Activated T-cell treated with anti-CD3 and anti-CD28 coated beads, Interleukin-2, amount 50 U/mL, for 4 hours (primary cell): ENCODE results near the gene BABAM2. TPM values are rescaled to one million over a fixed set of nuclear protein-coding genes. Genes with fewer than 3 reads are reported as not detected.
A peak's percentile ranks its signal among the peaks of the same experiment; 100 is the strongest.

ENCODE experiments used
- ATAC-seq, 2 donors: fragments of 200-7000 bp; cut with Tn5 transposase; one replicate each; pipeline ENCODE4 v1.10.0; 2021
- DNase-seq: peaks from one replicate; pipeline ENCODE4 v3.0.0-alpha.2; 2020
- H3K27me3 Mint-ChIP-seq: one replicate; pipeline ENCODE4 v1.8.0; 2021; ENCODE audit warnings: low read depth, mixed read lengths
- H3K36me3 Mint-ChIP-seq: one replicate; pipeline ENCODE4 v1.8.0; 2022; ENCODE audit warnings: mixed read lengths; ENCODE audit not compliant: insufficient read depth
- H3K4me1 Mint-ChIP-seq: one replicate; pipeline ENCODE4 v1.8.0; 2021; ENCODE audit warnings: low read depth, mixed read lengths
- H3K4me3 Mint-ChIP-seq: one replicate; pipeline ENCODE4 v1.8.0; 2021; ENCODE audit warnings: mild to moderate bottlenecking, moderate library complexity, mixed read lengths
- H3K9me3 Mint-ChIP-seq: one replicate; pipeline ENCODE4 v1.8.0; 2021; ENCODE audit warnings: mixed read lengths
- total RNA-seq, 3 donors: library from RNA; stranded (reverse); gene quantifications; one replicate each; pipeline ENCODE4 v1.2.1, GENCODE V29; 2021

BABAM2 gene
- total RNA-seq, 3 donors from 2014 or later: 34.3 to 45.9 (median 35.6) TPM

GRCh38 chr2:27887830-27888229, 2.7 kb upstream of the BABAM2 start:
- ATAC-seq (no peak), DNase-seq (no peak)
- H3K27me3 Mint-ChIP-seq: peaks cover 1% of the 10 kb centered on the region
- H3K36me3 Mint-ChIP-seq: no peaks in the 10 kb centered on the region
- no peak overlapping the region for H3K4me3 Mint-ChIP-seq
- H3K9me3 Mint-ChIP-seq: no peaks in the 10 kb centered on the region
- peaks cover 41% of the 10 kb centered on the region for H3K4me1 Mint-ChIP-seq

GRCh38 chr2:27888790-27889189, 1.7 kb upstream of the BABAM2 start:
- Mint-ChIP-seq H3K27me3 (peaks cover 1% of the 10 kb centered on the region), H3K9me3 (no peaks in the 10 kb centered on the region), H3K36me3 (no peaks in the 10 kb centered on the region), H3K4me3 (peak overlapping the region; percentile 98), H3K4me1 (peaks cover 50% of the 10 kb centered on the region)
- ATAC-seq (no peak), DNase-seq (no peak)

DNA sequence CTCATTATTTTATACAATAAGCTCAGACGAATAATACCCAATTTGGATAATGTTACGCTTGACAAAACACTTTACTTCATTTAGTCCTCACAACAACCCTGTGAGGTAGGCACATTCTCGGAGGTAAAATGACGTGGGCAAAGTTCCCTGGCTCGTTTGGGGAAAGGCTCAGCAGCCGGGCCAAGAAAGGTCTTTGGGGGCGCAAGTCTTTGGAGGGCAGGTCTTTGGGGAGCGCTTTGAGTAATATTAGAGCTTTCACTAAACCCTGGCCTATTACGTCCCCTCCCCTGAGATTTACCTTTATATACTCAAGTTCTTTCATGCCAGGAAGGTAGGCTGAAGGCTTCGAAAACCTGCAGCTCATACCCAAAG, 769 bp upstream of the BABAM2 start:
- no peaks in the 10 kb centered on the region for H3K9me3 Mint-ChIP-seq
- peaks cover 1% of the 10 kb centered on the region for H3K27me3 Mint-ChIP-seq
- H3K4me1 Mint-ChIP-seq: peaks cover 60% of the 10 kb centered on the region
- no peak for ATAC-seq
- H3K4me3 Mint-ChIP-seq: peak overlapping the region; percentile 98
- no peak for DNase-seq
- peaks cover 4% of the 10 kb centered on the region for H3K36me3 Mint-ChIP-seq

DNA sequence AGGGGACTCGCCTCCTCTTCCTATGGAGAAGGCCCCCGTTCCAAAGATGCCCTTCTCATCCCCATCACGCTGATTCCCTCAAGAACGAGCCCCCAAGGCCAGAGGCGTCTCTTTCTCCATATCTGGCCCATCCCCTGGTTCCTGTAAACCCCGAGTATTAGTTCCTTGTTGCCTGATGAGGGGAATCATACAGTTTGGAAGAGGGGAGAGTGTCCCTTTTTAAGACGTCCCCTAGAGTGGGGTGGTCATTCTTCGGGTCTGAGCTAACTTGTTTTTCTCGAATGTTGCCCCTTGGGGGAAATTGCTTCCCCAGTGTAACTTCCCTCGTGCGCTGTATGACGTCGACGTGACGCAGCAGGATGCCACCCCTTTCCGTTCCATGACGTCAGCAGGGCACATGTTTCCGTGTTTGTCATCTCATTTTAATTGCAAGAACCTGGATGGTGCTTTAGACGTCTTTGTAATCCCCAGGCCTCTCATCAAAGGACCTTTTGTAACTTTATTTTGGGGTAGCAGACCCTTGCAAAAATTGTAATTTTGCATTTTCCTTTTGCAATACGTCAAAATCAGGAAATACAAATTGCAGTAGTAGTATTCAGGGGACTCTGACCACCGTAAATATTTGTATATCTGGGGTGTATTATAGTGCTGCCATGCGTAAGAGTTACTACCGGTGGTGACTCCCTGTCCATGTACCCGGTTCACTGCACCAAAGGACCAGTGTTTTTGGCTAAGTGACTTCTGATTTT, 569 bp downstream of the BABAM2 start:
- DNase-seq (peak; percentile 91), ATAC-seq (peak; percentile 10 to 25)
- H3K4me1 Mint-ChIP-seq: peaks cover 68% of the 10 kb centered on the region
- H3K4me3 Mint-ChIP-seq: peak overlapping the region; percentile 98
- H3K9me3 Mint-ChIP-seq: no peaks in the 10 kb centered on the region
- H3K36me3 Mint-ChIP-seq: peaks cover 17% of the 10 kb centered on the region
- H3K27me3 Mint-ChIP-seq: peaks cover 1% of the 10 kb centered on the region

GRCh38 chr2:27891673-27892105, 1.2 kb downstream of the BABAM2 start:
- Mint-ChIP-seq H3K4me3 (peak overlapping the region; percentile 98), H3K4me1 (peaks cover 73% of the 10 kb centered on the region)
- DNase-seq: no peak

GRCh38 chr2:27893006-27893405, 2.5 kb downstream of the BABAM2 start:
- H3K36me3 Mint-ChIP-seq: peaks cover 32% of the 10 kb centered on the region
- H3K27me3 Mint-ChIP-seq: peaks cover 1% of the 10 kb centered on the region
- peaks cover 86% of the 10 kb centered on the region for H3K4me1 Mint-ChIP-seq
- no peaks in the 10 kb centered on the region for H3K9me3 Mint-ChIP-seq
- ATAC-seq (no peak), DNase-seq (no peak)
- peak overlapping the region; percentile 57 for H3K4me3 Mint-ChIP-seq

More at GRCh38 chr2:27891673-27892105, 1.2 kb downstream of the BABAM2 start:
- no peaks in the 10 kb centered on the region for H3K9me3 Mint-ChIP-seq
- H3K36me3 Mint-ChIP-seq: peaks cover 23% of the 10 kb centered on the region
- ATAC-seq: no peak
- H3K27me3 Mint-ChIP-seq: peaks cover 1% of the 10 kb centered on the region

GRCh38 chr2:27897717-27898116, 7.2 kb downstream of the BABAM2 start:
- Mint-ChIP-seq H3K36me3 (peaks cover 44% of the 10 kb centered on the region), H3K27me3 (no peaks in the 10 kb centered on the region), H3K9me3 (no peaks in the 10 kb centered on the region), H3K4me1 (peaks cover 80% of the 10 kb centered on the region), H3K4me3 (no peak overlapping the region)
- DNase-seq (no peak), ATAC-seq (no peak)

- H3K36me3 Mint-ChIP-seq: peaks cover 47% of the 10 kb centered on the region
- peak; percentile 23 for DNase-seq
Measured at GRCh38 chr2:27901234-27901633, 10.7 kb downstream of the BABAM2 start.

GRCh38 chr2:27902098-27902497, 11.6 kb downstream of the BABAM2 start:
- H3K27me3 Mint-ChIP-seq: no peaks in the 10 kb centered on the region
- peaks cover 44% of the 10 kb centered on the region for H3K36me3 Mint-ChIP-seq
- H3K4me3 Mint-ChIP-seq: peak overlapping the region; percentile 56
- peaks cover 75% of the 10 kb centered on the region for H3K4me1 Mint-ChIP-seq
- peak; percentile 88 to 92 for ATAC-seq
- DNase-seq: no peak
- no peaks in the 10 kb centered on the region for H3K9me3 Mint-ChIP-seq

More at GRCh38 chr2:27901234-27901633, 10.7 kb downstream of the BABAM2 start:
- no peaks in the 10 kb centered on the region for H3K27me3 Mint-ChIP-seq
- H3K4me3 Mint-ChIP-seq: no peak overlapping the region
- peaks cover 77% of the 10 kb centered on the region for H3K4me1 Mint-ChIP-seq
- peak; percentile 68 to 70 for ATAC-seq
- no peaks in the 10 kb centered on the region for H3K9me3 Mint-ChIP-seq

GRCh38 chr2:27903018-27903417, 12.5 kb downstream of the BABAM2 start:
- DNase-seq (no peak), ATAC-seq (no peak)
- H3K4me3 Mint-ChIP-seq: no peak overlapping the region
- peaks cover 45% of the 10 kb centered on the region for H3K36me3 Mint-ChIP-seq
- no peaks in the 10 kb centered on the region for H3K9me3 Mint-ChIP-seq
- no peaks in the 10 kb centered on the region for H3K27me3 Mint-ChIP-seq
- peaks cover 73% of the 10 kb centered on the region for H3K4me1 Mint-ChIP-seq

DNA sequence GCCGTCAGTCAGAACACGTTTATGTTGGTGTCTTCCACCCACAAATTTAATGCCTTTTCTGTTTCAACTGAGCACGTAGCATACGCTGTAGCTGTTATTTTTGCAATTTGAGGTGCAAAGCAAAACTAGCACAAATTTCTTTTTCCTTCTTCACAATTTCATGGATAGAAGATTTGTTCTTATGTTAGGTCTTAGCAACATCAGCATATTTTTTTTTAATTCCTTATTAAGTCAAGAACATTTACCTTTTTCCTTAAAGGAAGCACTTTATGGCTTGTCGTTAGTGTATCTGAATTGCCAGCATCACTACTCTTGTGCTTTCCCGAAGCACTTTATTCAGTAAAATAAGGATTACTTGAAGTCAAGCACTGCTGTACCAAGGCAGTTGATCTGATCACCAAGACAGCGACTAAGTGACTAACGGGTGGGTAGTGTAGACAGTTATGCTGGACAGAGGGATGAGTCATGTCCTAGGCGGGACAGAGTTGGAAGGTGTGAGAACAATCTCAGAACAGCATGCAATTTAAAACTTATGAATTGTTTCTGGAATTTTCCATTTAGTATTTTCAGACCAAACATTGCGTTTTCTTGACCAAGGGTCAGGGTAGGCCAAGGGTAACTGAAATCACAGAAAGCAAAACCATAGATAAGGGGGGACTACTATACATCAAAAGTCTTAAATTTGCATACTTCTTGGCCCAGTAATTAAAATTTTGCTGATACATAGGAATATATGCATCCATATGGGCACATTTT, 13.3 kb downstream of the BABAM2 start:
- H3K36me3 Mint-ChIP-seq: peaks cover 42% of the 10 kb centered on the region
- ATAC-seq (no peak), DNase-seq (no peak)
- H3K4me3 Mint-ChIP-seq: no peak overlapping the region
- H3K9me3 Mint-ChIP-seq: no peaks in the 10 kb centered on the region
- no peaks in the 10 kb centered on the region for H3K27me3 Mint-ChIP-seq
- H3K4me1 Mint-ChIP-seq: peaks cover 71% of the 10 kb centered on the region

- no peaks in the 10 kb centered on the region for H3K27me3 Mint-ChIP-seq
- peaks cover 44% of the 10 kb centered on the region for H3K36me3 Mint-ChIP-seq
- peaks cover 71% of the 10 kb centered on the region for H3K4me1 Mint-ChIP-seq
- H3K9me3 Mint-ChIP-seq: no peaks in the 10 kb centered on the region
- DNase-seq (no peak), ATAC-seq (no peak)
- no peak overlapping the region for H3K4me3 Mint-ChIP-seq
Measured at GRCh38 chr2:27904405-27904665, 13.8 kb downstream of the BABAM2 start.

- peaks cover 47% of the 10 kb centered on the region for H3K36me3 Mint-ChIP-seq
- no peak for ATAC-seq
- DNase-seq: no peak
- no peaks in the 10 kb centered on the region for H3K9me3 Mint-ChIP-seq
- no peaks in the 10 kb centered on the region for H3K27me3 Mint-ChIP-seq
- H3K4me3 Mint-ChIP-seq: no peak overlapping the region
- peaks cover 63% of the 10 kb centered on the region for H3K4me1 Mint-ChIP-seq
Measured at GRCh38 chr2:27906074-27906473, 15.5 kb downstream of the BABAM2 start.

- Mint-ChIP-seq H3K27me3 (no peaks in the 10 kb centered on the region), H3K4me1 (peaks cover 53% of the 10 kb centered on the region), H3K4me3 (no peak overlapping the region), H3K36me3 (peaks cover 48% of the 10 kb centered on the region), H3K9me3 (no peaks in the 10 kb centered on the region)
- DNase-seq (no peak), ATAC-seq (peak; percentile 88 to 94)
Measured at GRCh38 chr2:27907547-27907946, 17.0 kb downstream of the BABAM2 start.

- Mint-ChIP-seq H3K4me1 (peaks cover 36% of the 10 kb centered on the region), H3K9me3 (no peaks in the 10 kb centered on the region), H3K27me3 (no peaks in the 10 kb centered on the region), H3K4me3 (no peak overlapping the region), H3K36me3 (peaks cover 36% of the 10 kb centered on the region)
- ATAC-seq (no peak), DNase-seq (no peak)
Measured at GRCh38 chr2:27909901-27910300, 19.4 kb downstream of the BABAM2 start.
